ENCODE data around the gene CHRDL2. TPM values are rescaled to one million over a fixed set of nuclear protein-coding genes. Genes with fewer than 3 reads are reported as not detected.

CHRDL2 gene
- total RNA-seq, 2 experiments from 2014 or later: not detected

DNA sequence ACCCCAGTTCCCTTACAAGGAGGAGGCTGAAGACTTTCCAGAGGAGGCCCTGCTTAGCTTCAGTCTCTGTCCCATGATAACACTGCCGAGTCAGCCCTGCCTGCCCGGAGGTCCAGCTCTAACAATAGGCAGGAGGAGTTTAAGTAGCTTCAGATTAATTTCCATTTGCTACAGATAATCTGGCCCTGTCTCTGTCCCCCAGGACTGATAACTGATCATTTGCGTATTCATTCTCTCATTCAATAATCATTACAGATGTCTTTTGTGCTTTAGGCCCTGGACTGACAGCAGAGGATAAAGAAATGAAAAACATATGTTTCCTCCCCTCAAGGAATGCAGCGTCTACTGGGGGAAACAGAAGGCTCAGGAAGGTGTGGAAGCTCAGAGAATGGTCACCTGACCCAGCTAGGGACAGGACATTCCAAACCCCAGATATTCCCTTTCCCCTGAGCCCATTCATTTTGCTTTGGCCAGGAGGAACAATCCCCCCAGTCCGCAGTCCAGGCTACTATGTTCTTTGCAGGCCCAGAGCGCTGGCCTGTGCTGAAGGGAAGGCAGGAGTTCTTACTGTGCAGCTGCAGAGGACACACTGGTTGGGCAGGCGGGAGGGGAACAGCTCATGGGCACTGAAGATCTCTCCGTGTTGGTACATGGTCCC lies 20.8 kb downstream of the CHRDL2 start:
- intact Hi-C loops (cut with micrococcal nuclease; ENCODE audit: unreplicated experiment): no loop called here
- CTCF ChIA-PET (ENCODE audit: unreplicated experiment): no interaction called here
- no peak for TF ChIP-seq EZH2phosphoT487 (IDR thresholded peaks at IDR 0.05; ENCODE audit: borderline replicate concordance, low read depth, low read length)
- TF ChIP-seq, protein P1, sequence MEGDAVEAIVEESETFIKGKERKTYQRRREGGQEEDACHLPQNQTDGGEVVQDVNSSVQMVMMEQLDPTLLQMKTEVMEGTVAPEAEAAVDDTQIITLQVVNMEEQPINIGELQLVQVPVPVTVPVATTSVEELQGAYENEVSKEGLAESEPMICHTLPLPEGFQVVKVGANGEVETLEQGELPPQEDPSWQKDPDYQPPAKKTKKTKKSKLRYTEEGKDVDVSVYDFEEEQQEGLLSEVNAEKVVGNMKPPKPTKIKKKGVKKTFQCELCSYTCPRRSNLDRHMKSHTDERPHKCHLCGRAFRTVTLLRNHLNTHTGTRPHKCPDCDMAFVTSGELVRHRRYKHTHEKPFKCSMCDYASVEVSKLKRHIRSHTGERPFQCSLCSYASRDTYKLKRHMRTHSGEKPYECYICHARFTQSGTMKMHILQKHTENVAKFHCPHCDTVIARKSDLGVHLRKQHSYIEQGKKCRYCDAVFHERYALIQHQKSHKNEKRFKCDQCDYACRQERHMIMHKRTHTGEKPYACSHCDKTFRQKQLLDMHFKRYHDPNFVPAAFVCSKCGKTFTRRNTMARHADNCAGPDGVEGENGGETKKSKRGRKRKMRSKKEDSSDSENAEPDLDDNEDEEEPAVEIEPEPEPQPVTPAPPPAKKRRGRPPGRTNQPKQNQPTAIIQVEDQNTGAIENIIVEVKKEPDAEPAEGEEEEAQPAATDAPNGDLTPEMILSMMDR (conservative IDR thresholded peaks at IDR 0.05; ENCODE audit: low read length): no peak

DNA sequence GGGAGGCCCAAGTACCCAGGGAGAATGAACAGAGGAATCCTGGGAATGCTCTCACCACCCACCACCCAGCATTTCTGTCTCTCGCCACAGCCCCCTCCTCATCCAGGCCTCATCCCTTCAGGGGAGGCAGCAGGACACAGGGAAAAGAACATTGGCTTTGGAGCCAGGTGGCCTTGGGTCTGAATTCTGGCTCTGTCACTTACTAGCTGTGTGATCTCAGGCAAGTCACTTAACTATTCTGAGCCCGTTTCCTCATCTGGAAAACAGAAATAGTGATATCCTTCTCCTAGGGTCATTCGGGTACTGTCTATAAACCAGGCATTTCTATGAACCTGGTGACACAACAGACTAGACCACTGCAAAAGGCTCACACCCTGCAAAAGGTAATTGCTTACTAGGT lies 22.1 kb downstream of the CHRDL2 start:
- ChIA-PET CTCF (ENCODE audit: unreplicated experiment) (no interaction called here), POLR2A (no interaction called here)
- no peak for DNase-seq (ENCODE audit: low spot score)
- BruUV-seq (replicated peaks): no TSS peak
- Histone ChIP-seq H3K79me2 (ENCODE audit: insufficient read depth, low read depth, low read length) (no peaks in the 10 kb centered on the region), H3K36me3 (ENCODE audit: insufficient read depth, low read length) (no peaks in the 10 kb centered on the region), H3K4me3 (ENCODE audit: low read depth, low read length, poor library complexity, severe bottlenecking) (no peak overlapping the region), H4K20me1 (ENCODE audit: insufficient read depth, low read length) (no peaks in the 10 kb centered on the region), H3K4me1 (ENCODE audit: insufficient read depth, low read length, poor library complexity, severe bottlenecking) (no peaks in the 10 kb centered on the region), H3K27ac (ENCODE audit: low read depth, low read length, poor library complexity, severe bottlenecking) (no peak overlapping the region), H3K4me2 (ENCODE audit: low read length) (no peak overlapping the region), H3K9me2 (ENCODE audit: insufficient read depth, low read length) (no peaks in the 10 kb centered on the region), H2AFZ (ENCODE audit: low read length) (no peak overlapping the region), H3K9me3 (ENCODE audit: low read length) (no peaks in the 10 kb centered on the region)
- intact Hi-C loops (cut with micrococcal nuclease; ENCODE audit: unreplicated experiment): no loop called here
- TF ChIP-seq, protein P1 (conservative IDR thresholded peaks at IDR 0.05; ENCODE audit: low read length): no peak
- no peak for TF ChIP-seq EZH2phosphoT487 (IDR thresholded peaks at IDR 0.05; ENCODE audit: borderline replicate concordance, low read depth, low read length)

More for the DNA sequence above, 20.8 kb downstream of the CHRDL2 start:
- H3K9me3 ChIP-seq (ENCODE audit: low read length): no peaks in the 10 kb centered on the region
- no TSS peak for BruUV-seq (replicated peaks)
- H3K4me3 ChIP-seq (ENCODE audit: low read depth, low read length, poor library complexity, severe bottlenecking): no peak overlapping the region
- no peak for DNase-seq (ENCODE audit: low spot score)
- H3K36me3 ChIP-seq (ENCODE audit: insufficient read depth, low read length): no peaks in the 10 kb centered on the region
- H3K4me2 ChIP-seq (ENCODE audit: low read length): no peak overlapping the region
- no peaks in the 10 kb centered on the region for H3K9me2 ChIP-seq (ENCODE audit: insufficient read depth, low read length)
- H2AFZ ChIP-seq (ENCODE audit: low read length): no peak overlapping the region
- POLR2A ChIA-PET: no interaction called here
- no peaks in the 10 kb centered on the region for H3K79me2 ChIP-seq (ENCODE audit: insufficient read depth, low read depth, low read length)
- H3K27ac ChIP-seq (ENCODE audit: low read depth, low read length, poor library complexity, severe bottlenecking): no peak overlapping the region
- no peaks in the 10 kb centered on the region for H4K20me1 ChIP-seq (ENCODE audit: insufficient read depth, low read length)
- H3K4me1 ChIP-seq (ENCODE audit: insufficient read depth, low read length, poor library complexity, severe bottlenecking): no peaks in the 10 kb centered on the region
